ENCODE results near the gene EPS8L1. TPM values are rescaled to one million over a fixed set of nuclear protein-coding genes. Genes with fewer than 3 reads are reported as not detected.

The EPS8L1 gene
- total and polyA plus RNA-seq, 2 of the 4 experiments (the other 2 are of a cell fraction) = 0.90 to 2.9 TPM

DNA sequence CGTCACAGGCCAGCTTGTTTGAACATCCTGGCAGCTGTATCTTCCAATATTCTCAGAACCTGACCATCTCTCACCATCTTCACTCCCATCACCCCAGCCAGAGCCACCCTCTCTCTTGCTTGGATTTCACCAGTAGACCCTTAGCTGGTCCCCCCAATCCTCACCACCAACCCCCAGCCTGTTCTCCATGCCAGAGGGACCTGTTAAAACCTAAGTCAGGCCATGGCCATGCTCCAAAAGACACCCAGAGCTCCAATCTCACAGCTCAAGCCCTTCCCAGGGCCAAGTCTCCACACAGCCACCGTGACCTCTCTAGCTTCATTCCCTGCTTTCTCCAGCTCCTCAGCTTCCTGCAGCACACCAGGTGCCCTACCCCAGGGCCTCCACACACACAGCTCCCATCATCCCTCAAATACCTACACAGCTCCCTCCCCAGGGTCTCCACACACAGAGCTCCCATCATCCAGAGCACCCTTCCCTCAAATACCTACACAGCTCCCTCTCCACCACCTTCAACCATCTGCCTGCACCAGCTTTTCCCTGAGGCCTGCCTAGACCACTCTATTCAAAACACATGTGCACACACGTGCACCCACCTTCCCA is 13.8 kb downstream of the EPS8L1 start:
- in situ Hi-C loops (cut with MboI; ENCODE audit: low sequenced_read_pairs) = no loop called here
- CTCF ChIA-PET = interaction anchor here (0.5 to 1.0 kb wide), 2 partner anchors 8 to 28 kb away, joined by 3 to 4 read pairs; no protein-coding TSS in a partner anchor

More for the DNA sequence above, 13.8 kb downstream of the EPS8L1 start:
- WGBS, 2 experiments (ENCODE audit: extremely low coverage in 2 of 2, insufficient read length in 1 of 2) = 100% methylated on average over 2 of the region's 3 CpGs; no CpG with 5 or more reads in 1 of the 2 experiments
- H4K91ac ChIP-seq (ENCODE audit: insufficient read depth, low read depth, low read length) = no peak overlapping the region
- H3K56ac ChIP-seq (ENCODE audit: extremely low read depth, insufficient read depth, low read length) = no peak overlapping the region
- no peak overlapping the region for H3K23ac ChIP-seq (ENCODE audit: low read depth, low read length)
- H3K27me3 ChIP-seq (ENCODE audit: control insufficient read depth, insufficient read depth, low read length) = peaks cover 13% of the 10 kb centered on the region
- H3K14ac ChIP-seq (replicated peaks; ENCODE audit: low read depth, low read length) = no peak overlapping the region
- TF ChIP-seq POLR2A (IDR thresholded peaks at IDR 0.05; ENCODE audit: low read depth, low read length) (no peak), RAD21 (IDR thresholded peaks at IDR 0.05; ENCODE audit: low read length) (no peak), MAFK (IDR thresholded peaks at IDR 0.05; ENCODE audit: low read depth, low read length) (no peak), NFE2L2 (IDR thresholded peaks at IDR 0.05; ENCODE audit: low read depth, low read length) (no peak), CTCF (conservative IDR thresholded peaks at IDR 0.05; ENCODE audit: low read depth, low read length) (no peak), MAZ (IDR thresholded peaks at IDR 0.05; ENCODE audit: borderline replicate concordance, low read depth, low read length) (no peak), FOS (IDR thresholded peaks at IDR 0.05; ENCODE audit: low read depth, low read length) (no peak), RFX5 (IDR thresholded peaks at IDR 0.05; ENCODE audit: low read depth, low read length) (no peak), USF2 (IDR thresholded peaks at IDR 0.05; ENCODE audit: low read depth, low read length) (no peak), CHD1 (IDR thresholded peaks at IDR 0.05; ENCODE audit: low read depth, low read length) (no peak), RCOR1 (IDR thresholded peaks at IDR 0.05; ENCODE audit: insufficient replicate concordance, low read length) (no peak), BHLHE40 (IDR thresholded peaks at IDR 0.05; ENCODE audit: low read depth, low read length) (no peak), SMC3 (IDR thresholded peaks at IDR 0.05; ENCODE audit: low read depth, low read length) (no peak), CEBPB (IDR thresholded peaks at IDR 0.05; ENCODE audit: low read depth, low read length) (no peak)
- TF ChIP-seq, protein P1, sequence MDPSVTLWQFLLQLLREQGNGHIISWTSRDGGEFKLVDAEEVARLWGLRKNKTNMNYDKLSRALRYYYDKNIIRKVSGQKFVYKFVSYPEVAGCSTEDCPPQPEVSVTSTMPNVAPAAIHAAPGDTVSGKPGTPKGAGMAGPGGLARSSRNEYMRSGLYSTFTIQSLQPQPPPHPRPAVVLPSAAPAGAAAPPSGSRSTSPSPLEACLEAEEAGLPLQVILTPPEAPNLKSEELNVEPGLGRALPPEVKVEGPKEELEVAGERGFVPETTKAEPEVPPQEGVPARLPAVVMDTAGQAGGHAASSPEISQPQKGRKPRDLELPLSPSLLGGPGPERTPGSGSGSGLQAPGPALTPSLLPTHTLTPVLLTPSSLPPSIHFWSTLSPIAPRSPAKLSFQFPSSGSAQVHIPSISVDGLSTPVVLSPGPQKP (IDR thresholded peaks at IDR 0.05; ENCODE audit: borderline replicate concordance, low read depth, low read length) = no peak
- no peak overlapping the region for H4K5ac ChIP-seq (ENCODE audit: low read depth, low read length)
- H3K4ac ChIP-seq (ENCODE audit: low read depth, low read length) = no peak overlapping the region
- no peak overlapping the region for H3K4me2 ChIP-seq (ENCODE audit: low read depth, low read length)
- dilution Hi-C loops (cut with HindIII; ENCODE audit: low sequenced_read_pairs, unreplicated experiment) (no loop called here), intact Hi-C loops (cut with micrococcal nuclease) (loop anchor here (10.0 kb wide), 1 partner anchor 625 kb away; the partner anchor contains the start of gene LENG9)
- no peak overlapping the region for H4K8ac ChIP-seq (ENCODE audit: low read depth in 2 of 2, low read length in 2 of 2)
- H2AFZ ChIP-seq (replicated peaks; ENCODE audit: low read length, poor library complexity) = no peak overlapping the region
- no TSS peak for BruUV-seq (replicated peaks)
- ATAC-seq (ENCODE audit: low read depth) (no peak), DNase-seq (no peak)
- H3K9me1 ChIP-seq (ENCODE audit: insufficient read depth, low read length) = no peaks in the 10 kb centered on the region; the same call in 1 of the 2 replicates
- peaks cover 24% of the 10 kb centered on the region; the same call in 1 of the 2 replicates for H3K36me3 ChIP-seq (ENCODE audit: control insufficient read depth, insufficient read depth, low read length)
- POLR2A ChIA-PET (ENCODE audit: unreplicated experiment) = no interaction called here
- H2BK15ac ChIP-seq (ENCODE audit: low read depth, low read length) = no peak overlapping the region
- no peak overlapping the region for H2AK9ac ChIP-seq (replicated peaks; ENCODE audit: low read depth, low read length, poor library complexity)
- H2BK20ac ChIP-seq (ENCODE audit: low read depth, low read length) = no peak overlapping the region
- H2AK5ac ChIP-seq (ENCODE audit: low read depth, low read length) = no peak overlapping the region
- H4K20me1 ChIP-seq (ENCODE audit: insufficient read depth, low read length) = peaks cover 38% of the 10 kb centered on the region
- H3K9me3 ChIP-seq (ENCODE audit: control insufficient read depth, insufficient read depth, low read length) = no peaks in the 10 kb centered on the region
- H3K18ac ChIP-seq (ENCODE audit: low read depth, low read length) = no peak overlapping the region
- H2BK5ac ChIP-seq (ENCODE audit: low read depth, low read length, poor library complexity, severe bottlenecking) = no peak overlapping the region
- H3K79me1 ChIP-seq (ENCODE audit: low read depth in 1 of 2, low read length in 2 of 2) = peaks cover 0 to 12% of the 10 kb centered on the region in 2 experiments; a peak in 2 of 4 replicates
- no peak overlapping the region for H2BK120ac ChIP-seq (ENCODE audit: low read depth, low read length)
- no peak overlapping the region for H3K9ac ChIP-seq (ENCODE audit: low read depth, low read length)
- no peak overlapping the region for H3K27ac ChIP-seq (ENCODE audit: insufficient read depth, low read length)
- no peak overlapping the region for H3K4me3 ChIP-seq (ENCODE audit: insufficient read depth, low read depth, low read length)
- H3K4me1 ChIP-seq (ENCODE audit: control insufficient read depth, insufficient read depth, low read length) = peaks cover 6% of the 10 kb centered on the region; the same call in 1 of the 2 replicates
